NCI-H1417 treated with DMSO at 0.1 percent for 48 hours (cell line): ENCODE measurements around the gene RGN.
"Not testable (repeated sequence)": the region's sequence is repeated elsewhere in the genome, so short reads cannot be mapped to it uniquely, and the experiment has no call there.

Source experiments
- DNase-seq: peaks from one replicate; lab custom pipeline; 2025; lab: John Stamatoyannopoulos, UW

RGN gene

GRCh38 chrX:47124466-47124865, 46.2 kb downstream of the RGN start:
- DNase-seq = not testable (repeated sequence)

GRCh38 chrX:47129157-47129898, 51.1 kb downstream of the RGN start:
- DNase-seq = peak; percentile 92

DNA sequence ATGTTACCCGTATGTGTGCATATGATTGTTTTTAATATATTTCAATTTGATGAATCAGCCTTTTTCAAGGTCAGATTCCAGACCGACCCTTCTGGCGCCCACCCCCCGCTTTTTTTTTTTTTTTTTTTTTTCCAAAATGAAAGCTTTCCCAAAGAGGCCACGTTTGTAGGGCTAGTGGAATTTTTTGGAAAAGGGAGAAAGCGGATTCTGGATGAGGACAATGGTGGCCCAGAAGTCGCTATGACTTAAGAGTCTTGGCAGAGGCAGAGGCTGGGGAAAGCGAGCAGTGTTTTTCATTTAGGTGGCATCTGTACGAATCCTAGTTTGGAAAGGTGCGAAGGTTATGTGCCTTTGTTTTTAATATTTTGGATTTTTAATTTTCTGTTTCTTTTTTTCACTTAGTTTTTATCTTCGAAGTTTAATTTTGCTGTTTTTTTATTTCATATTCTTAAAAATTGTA, 51.7 kb downstream of the RGN start:
- DNase-seq = no peak

- DNase-seq = no peak
These were observed 55.2 kb downstream of the RGN start for GRCh38 chrX:47133493-47133892.

DNA sequence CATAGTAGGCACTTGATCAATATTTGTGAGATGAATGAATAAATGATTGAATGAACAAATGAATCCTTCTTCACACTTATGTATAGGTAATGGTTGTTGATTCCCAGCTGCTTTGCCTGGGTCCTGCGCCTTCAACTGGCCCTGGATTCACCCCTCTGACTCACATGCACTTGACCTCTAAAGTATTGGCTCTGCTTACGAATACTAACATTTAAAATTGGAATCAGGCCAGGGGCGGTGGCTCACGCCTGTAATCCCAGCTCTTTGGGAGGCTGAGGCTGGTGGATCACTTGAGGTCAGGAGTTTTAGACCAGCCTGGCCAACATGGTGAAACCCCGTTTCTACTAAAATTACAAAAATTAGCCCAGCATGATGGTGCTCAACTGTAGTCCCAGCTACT, 57.4 kb downstream of the RGN start:
- DNase-seq = not testable (repeated sequence)

- no peak for DNase-seq
These were observed 59.9 kb downstream of the RGN start for GRCh38 chrX:47138171-47138570.
